Measurements from ENCODE around the gene TMOD1.

GRCh38 chr9:97527626-97528528 is 26.4 kb downstream of the TMOD1 start:
- no peak for TF ChIP-seq CTCF (IDR thresholded peaks at IDR 0.05; ENCODE audit: low read depth, low read length)
- no peak for TF ChIP-seq EZH2phosphoT487 (IDR thresholded peaks at IDR 0.05; ENCODE audit: low read depth)

Measured in OCI-LY3 (cell line).